Gastrocnemius medialis (tissue), 4 donors: ENCODE measurements around the gene PLCB1.

Experiments
- POLR2A ChIP-seq, 2 donors: fragments of 450-650 bp; IDR thresholded peaks; one replicate each; pipeline ENCODE4 v1.6.1; 2017; ENCODE audit warnings: antibody characterized with exemption in 2 of 2, mild to moderate bottlenecking in 2 of 2, moderate library complexity in 2 of 2
- TF ChIP-seq, protein P1 (sequence below), 5 experiments: fragments of 450-650 bp in 3 of 5; fragments of 200-600 bp in 2 of 5; sonication (generic) in 2 of 5; IDR thresholded peaks in 4 of 5; conservative IDR thresholded peaks in 1 of 5; 1 replicate in 4 of 5; 2 replicates in 1 of 5; pipeline ENCODE4 v1.5.1; 2016 to 2019; ENCODE audit warnings: antibody characterized with exemption in 5 of 5, mild to moderate bottlenecking in 3 of 5, moderate library complexity in 3 of 5

DNA sequence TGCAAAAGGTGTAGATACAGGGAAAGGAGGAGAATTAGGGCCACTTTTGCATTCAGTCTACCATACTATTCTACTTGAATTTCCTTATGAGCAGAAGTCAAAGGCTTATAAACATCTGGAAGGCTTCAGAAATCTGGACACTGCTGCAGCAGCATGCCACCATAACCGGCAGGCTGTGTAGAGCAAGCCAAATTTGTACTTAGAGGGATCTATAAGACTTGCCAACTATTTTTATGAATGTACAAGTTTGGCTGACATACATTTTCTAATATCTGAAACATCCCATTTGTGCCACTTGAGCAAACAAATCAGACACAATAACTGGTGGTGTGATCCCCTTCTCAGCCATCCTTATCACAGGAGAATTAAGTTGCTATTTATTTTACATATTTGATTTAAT is 14.0 kb upstream of the PLCB1 start:
- TF ChIP-seq, protein P1, sequence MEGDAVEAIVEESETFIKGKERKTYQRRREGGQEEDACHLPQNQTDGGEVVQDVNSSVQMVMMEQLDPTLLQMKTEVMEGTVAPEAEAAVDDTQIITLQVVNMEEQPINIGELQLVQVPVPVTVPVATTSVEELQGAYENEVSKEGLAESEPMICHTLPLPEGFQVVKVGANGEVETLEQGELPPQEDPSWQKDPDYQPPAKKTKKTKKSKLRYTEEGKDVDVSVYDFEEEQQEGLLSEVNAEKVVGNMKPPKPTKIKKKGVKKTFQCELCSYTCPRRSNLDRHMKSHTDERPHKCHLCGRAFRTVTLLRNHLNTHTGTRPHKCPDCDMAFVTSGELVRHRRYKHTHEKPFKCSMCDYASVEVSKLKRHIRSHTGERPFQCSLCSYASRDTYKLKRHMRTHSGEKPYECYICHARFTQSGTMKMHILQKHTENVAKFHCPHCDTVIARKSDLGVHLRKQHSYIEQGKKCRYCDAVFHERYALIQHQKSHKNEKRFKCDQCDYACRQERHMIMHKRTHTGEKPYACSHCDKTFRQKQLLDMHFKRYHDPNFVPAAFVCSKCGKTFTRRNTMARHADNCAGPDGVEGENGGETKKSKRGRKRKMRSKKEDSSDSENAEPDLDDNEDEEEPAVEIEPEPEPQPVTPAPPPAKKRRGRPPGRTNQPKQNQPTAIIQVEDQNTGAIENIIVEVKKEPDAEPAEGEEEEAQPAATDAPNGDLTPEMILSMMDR (IDR thresholded peaks at IDR 0.05 in 4 of 5, conservative IDR thresholded peaks at IDR 0.05 in 1 of 5), result no peak
- no peak for TF ChIP-seq POLR2A (IDR thresholded peaks at IDR 0.05)
